Activated CD8-positive, alpha-beta T cell treated with anti-CD3 and anti-CD28 coated beads for 36 hours (primary cell): Measurements from ENCODE around the gene NDUFS7. TPM values are rescaled to one million over a fixed set of nuclear protein-coding genes. Genes with fewer than 3 reads are reported as not detected.

Experiments used
- ATAC-seq: fragments of 200-7000 bp; cut with Tn5 transposase; one replicate; pipeline ENCODE4 v1.10.0; 2021; ENCODE audit warnings: mild to moderate bottlenecking, moderate library complexity
- CTCF ChIA-PET: fragments of 350-600 bp; sonication (Branson Sonifier 250); formaldehyde crosslinking; loops from one replicate; lab custom pipeline; 2021; ENCODE audit warnings: antibody characterized with exemption; lab: Charles Lee
- POLR2A ChIA-PET: fragments of 350-600 bp; sonication (Branson Sonifier 250); formaldehyde crosslinking; loops from one replicate; lab custom pipeline; 2021; ENCODE audit warnings: antibody characterized with exemption; lab: Charles Lee
- DNase-seq: peaks from one replicate; pipeline ENCODE4 v3.0.0-alpha.2; 2020
- H3K27ac Mint-ChIP-seq: one replicate; pipeline ENCODE4 v1.8.0; 2021; ENCODE audit warnings: mild to moderate bottlenecking, mixed read lengths
- H3K27me3 Mint-ChIP-seq: one replicate; pipeline ENCODE4 v1.8.0; 2021; ENCODE audit warnings: mixed read lengths
- H3K36me3 Mint-ChIP-seq: one replicate; pipeline ENCODE4 v1.8.0; 2021; ENCODE audit warnings: low read depth, mixed read lengths
- H3K4me1 Mint-ChIP-seq: one replicate; pipeline ENCODE4 v1.8.0; 2021; ENCODE audit warnings: low read depth, mixed read lengths
- H3K4me3 Mint-ChIP-seq: one replicate; pipeline ENCODE4 v1.8.0; 2021; ENCODE audit warnings: mild to moderate bottlenecking, moderate library complexity, mixed read lengths
- H3K9me3 Mint-ChIP-seq: one replicate; pipeline ENCODE4 v1.8.0; 2021; ENCODE audit warnings: mixed read lengths
- CTCF ChIP-seq: fragments of 200-600 bp; IDR thresholded peaks from one replicate; pipeline ENCODE4 v1.8.0; 2022; ENCODE audit warnings: antibody characterized with exemption, mild to moderate bottlenecking
- intact Hi-C: fragments of 100-400 bp; cut with micrococcal nuclease; formaldehyde crosslinking; loops from one replicate; pipeline ENCODE4 v1.10.0; 2022
- total RNA-seq, 2 experiments: library from RNA; stranded (reverse); gene quantifications; one replicate each; pipeline ENCODE4 v1.2.3, GENCODE V29; 2021

The NDUFS7 gene
- total RNA-seq, 2 experiments from 2014 or later: 113 to 120 TPM

- H3K27me3 Mint-ChIP-seq: peaks cover 3% of the 10 kb centered on the region
- no peak for TF ChIP-seq CTCF
- peaks cover 5% of the 10 kb centered on the region for H3K36me3 Mint-ChIP-seq
- no peak overlapping the region for H3K27ac Mint-ChIP-seq
- CTCF ChIA-PET: no interaction called here
- ATAC-seq: no peak
- intact Hi-C loops: no loop called here
- no peaks in the 10 kb centered on the region for H3K9me3 Mint-ChIP-seq
- no peak overlapping the region for H3K4me3 Mint-ChIP-seq
- H3K4me1 Mint-ChIP-seq: peaks cover 6% of the 10 kb centered on the region
- POLR2A ChIA-PET: no interaction called here
- no peak for DNase-seq
Observed at GRCh38 chr19:1379126-1379905, 4.4 kb upstream of the NDUFS7 start.

- ATAC-seq: no peak
- no peaks in the 10 kb centered on the region for H3K9me3 Mint-ChIP-seq
- no peak overlapping the region for H3K4me3 Mint-ChIP-seq
- no peak overlapping the region for H3K27ac Mint-ChIP-seq
- ChIA-PET POLR2A (no interaction called here), CTCF (no interaction called here)
- peaks cover 3% of the 10 kb centered on the region for H3K27me3 Mint-ChIP-seq
- intact Hi-C loops: no loop called here
- peaks cover 5% of the 10 kb centered on the region for H3K36me3 Mint-ChIP-seq
- H3K4me1 Mint-ChIP-seq: peaks cover 13% of the 10 kb centered on the region
- no peak for TF ChIP-seq CTCF
- DNase-seq: no peak
Observed at GRCh38 chr19:1379961-1380489, 3.7 kb upstream of the NDUFS7 start.

GRCh38 chr19:1382250-1382649 lies 1.5 kb upstream of the NDUFS7 start:
- Mint-ChIP-seq H3K4me3 (no peak overlapping the region), H3K27ac (no peak overlapping the region), H3K27me3 (peaks cover 3% of the 10 kb centered on the region), H3K36me3 (peaks cover 8% of the 10 kb centered on the region), H3K4me1 (peaks cover 15% of the 10 kb centered on the region), H3K9me3 (no peaks in the 10 kb centered on the region)
- ATAC-seq (no peak), DNase-seq (no peak)
- intact Hi-C loops: no loop called here
- ChIA-PET POLR2A (interaction anchor here (0.7 to 1.7 kb wide), 4 partner anchors 11 to 113 kb away, joined by 3 to 5 read pairs (median 3); partner anchors contain the start of gene CIRBP), CTCF (interaction anchor here (1.2 to 1.7 kb wide), 4 partner anchors 9 to 98 kb away, joined by 3 to 7 read pairs (median 4); no protein-coding TSS in a partner anchor)
- no peak for TF ChIP-seq CTCF

GRCh38 chr19:1383017-1383311 lies 743 bp upstream of the NDUFS7 start:
- ATAC-seq (no peak), DNase-seq (no peak)
- ChIA-PET POLR2A (interaction anchor here (0.6 to 1.7 kb wide), 8 partner anchors 10 to 114 kb away, joined by 3 to 5 read pairs (median 3); partner anchors contain the start of gene CIRBP), CTCF (interaction anchor here (1.1 to 1.7 kb wide), 6 partner anchors 9 to 139 kb away, joined by 3 to 8 read pairs (median 4); no protein-coding TSS in a partner anchor)
- peak; percentile 29 for TF ChIP-seq CTCF
- Mint-ChIP-seq H3K9me3 (no peaks in the 10 kb centered on the region), H3K4me1 (peaks cover 15% of the 10 kb centered on the region), H3K27me3 (peaks cover 3% of the 10 kb centered on the region), H3K4me3 (peak overlapping the region; percentile 78), H3K27ac (peak overlapping the region; percentile 94), H3K36me3 (peaks cover 10% of the 10 kb centered on the region)
- intact Hi-C loops: no loop called here

- Mint-ChIP-seq H3K4me3 (peak overlapping the region; percentile 78), H3K27me3 (peaks cover 3% of the 10 kb centered on the region), H3K36me3 (peaks cover 16% of the 10 kb centered on the region), H3K9me3 (no peaks in the 10 kb centered on the region), H3K4me1 (peaks cover 15% of the 10 kb centered on the region), H3K27ac (peak overlapping the region; percentile 60)
- CTCF ChIA-PET: no interaction called here
- TF ChIP-seq CTCF: no peak
- intact Hi-C loops: loop anchor here (2.0 kb wide), 1 partner anchor 17 kb away; the partner anchor contains the start of gene GAMT
- ATAC-seq (no peak), DNase-seq (no peak)
- POLR2A ChIA-PET: interaction anchor here (1.1 kb wide), 1 partner anchor 29 kb away, joined by 3 read pairs; no protein-coding TSS in a partner anchor
Observed at GRCh38 chr19:1384085-1384462, 367 bp downstream of the NDUFS7 start.
